Measurements from ENCODE around the gene SORCS2. TPM values are rescaled to one million over a fixed set of nuclear protein-coding genes. Genes with fewer than 3 reads are reported as not detected.

SORCS2 gene
- total RNA-seq, 1 donor from 2014 or later = 2.8 TPM

GRCh38 chr4:7301126-7301785, 108.9 kb downstream of the SORCS2 start:
- DNase-seq (ENCODE audit: low read depth) = no peak

- DNase-seq (ENCODE audit: low read depth) = no peak
These were observed 109.7 kb downstream of the SORCS2 start for GRCh38 chr4:7301846-7302630.

GRCh38 chr4:7302781-7303404, 110.6 kb downstream of the SORCS2 start:
- no peak for DNase-seq (ENCODE audit: low read depth)

GRCh38 chr4:7303561-7303960, 111.2 kb downstream of the SORCS2 start:
- no peak for DNase-seq (ENCODE audit: low read depth)

GRCh38 chr4:7304436-7304835, 112.1 kb downstream of the SORCS2 start:
- DNase-seq (ENCODE audit: low read depth) = no peak

- DNase-seq (ENCODE audit: low read depth) = peak; percentile 17
These were observed 114.0 kb downstream of the SORCS2 start for GRCh38 chr4:7306021-7306965.

- DNase-seq (ENCODE audit: low read depth) = no peak
These were observed 114.6 kb downstream of the SORCS2 start for GRCh38 chr4:7306986-7307385.

GRCh38 chr4:7307394-7308099, 115.2 kb downstream of the SORCS2 start:
- DNase-seq (ENCODE audit: low read depth) = no peak

GRCh38 chr4:7309181-7309580, 116.8 kb downstream of the SORCS2 start:
- DNase-seq (ENCODE audit: low read depth) = no peak

- no peak for DNase-seq (ENCODE audit: low read depth)
These were observed 117.5 kb downstream of the SORCS2 start for GRCh38 chr4:7309636-7310390.

GRCh38 chr4:7310451-7310850, 118.1 kb downstream of the SORCS2 start:
- DNase-seq (ENCODE audit: low read depth) = no peak

GRCh38 chr4:7311205-7311604, 118.9 kb downstream of the SORCS2 start:
- DNase-seq (ENCODE audit: low read depth) = peak; percentile 29

GRCh38 chr4:7312691-7313090, 120.4 kb downstream of the SORCS2 start:
- no peak for DNase-seq (ENCODE audit: low read depth)

GRCh38 chr4:7313347-7313811, 121.0 kb downstream of the SORCS2 start:
- DNase-seq (ENCODE audit: low read depth) = no peak

- DNase-seq (ENCODE audit: low read depth) = no peak
These were observed 121.7 kb downstream of the SORCS2 start for GRCh38 chr4:7313991-7314390.

GRCh38 chr4:7315286-7315685, 122.9 kb downstream of the SORCS2 start:
- DNase-seq (ENCODE audit: low read depth) = no peak

GRCh38 chr4:7315935-7316334, 123.6 kb downstream of the SORCS2 start:
- no peak for DNase-seq (ENCODE audit: low read depth)

- no peak for DNase-seq (ENCODE audit: low read depth)
These were observed 126.7 kb downstream of the SORCS2 start for GRCh38 chr4:7319024-7319423.

- peak; percentile 30 for DNase-seq (ENCODE audit: low read depth)
These were observed 128.0 kb downstream of the SORCS2 start for GRCh38 chr4:7320206-7320797.

Data from myocyte (in vitro differentiated cells).